K562 (cell line): ENCODE data around the gene INPP5K. TPM values are rescaled to one million over a fixed set of nuclear protein-coding genes. Genes with fewer than 3 reads are reported as not detected.

Experiments used
- BMI1 ChIP-seq: fragments of 150-350 bp; IDR thresholded peaks from 2 replicates; pipeline ENCODE4 v1.6.1; 2014; ENCODE audit warnings: low read length
- GABPB1 ChIP-seq: sonication (generic); formaldehyde crosslinking; IDR thresholded peaks from 2 replicates; pipeline ENCODE4 v1.8.0; 2022; ENCODE audit warnings: mild to moderate bottlenecking, missing genetic modification reagents
- HDAC3 ChIP-seq: fragments of 450-650 bp; IDR thresholded peaks from 2 replicates; pipeline ENCODE4 v1.6.1; 2018; ENCODE audit warnings: borderline replicate concordance, mild to moderate bottlenecking, moderate library complexity; ENCODE audit not compliant: partially characterized antibody
- KDM2B ChIP-seq: fragments of 250-450 bp; sonication (Bioruptor Pico); IDR thresholded peaks from 2 replicates; pipeline ENCODE4 v1.8.0; 2021; ENCODE audit warnings: mild to moderate bottlenecking, moderate library complexity
- MEIS2 ChIP-seq: fragments of 450-650 bp; IDR thresholded peaks from 2 replicates; pipeline ENCODE4 v1.6.1; 2014; ENCODE audit warnings: mild to moderate bottlenecking; ENCODE audit not compliant: partially characterized antibody
- RB1 ChIP-seq: fragments of 450-650 bp; IDR thresholded peaks from 2 replicates; pipeline ENCODE4 v1.6.1; 2017; ENCODE audit warnings: low read depth, mild to moderate bottlenecking
- RUNX1 ChIP-seq: sonication (generic); IDR thresholded peaks from 2 replicates; pipeline ENCODE4 v1.6.1; 2016; ENCODE audit warnings: antibody characterized with exemption, low read depth
- ZBTB7A ChIP-seq: IDR thresholded peaks from 2 replicates; pipeline ENCODE4 v1.6.1; 2011; ENCODE audit warnings: low read depth, mild to moderate bottlenecking, low read length, moderate library complexity, borderline replicate concordance; ENCODE audit not compliant: control insufficient read depth
- ZC3H11A ChIP-seq: IDR thresholded peaks from 2 replicates; pipeline ENCODE4 v1.6.1; 2012; ENCODE audit warnings: low read depth, low read length, improper control_type of control experiment
- ZNF121 ChIP-seq: sonication (generic); formaldehyde crosslinking; conservative IDR thresholded peaks from 2 replicates; pipeline ENCODE4 v1.8.0; 2022; ENCODE audit warnings: missing genetic modification reagents
- polyA plus RNA-seq, 8 experiments: library from polyadenylated mRNA; depleted of rRNA in 4 of 8; stranded (reverse) in 5 of 8; unstranded in 3 of 8; fragments of >200 nt; fragmentation: Nextera tagmentation in 2 of 8; fragmentation: Illumina TruSeq in 1 of 8; extraction: Ambion mirVana in 2 of 8; extraction: Trizol in 1 of 8; gene quantifications; 2 replicates each; pipeline versions ENCODE4 v1.2.1 to v1.2.3, GENCODE V29; 2011 to 2014; ENCODE audit warnings: inconsistent platforms in 1 of 8, missing spikeins in 1 of 8
- total RNA-seq, 7 experiments: library from RNA; depleted of rRNA in 6 of 7; stranded (reverse); fragments of >200 nt in 6 of 7; fragmentation: Illumina TruSeq in 2 of 7; extraction: Trizol in 2 of 7; gene quantifications; 2 replicates each; pipeline versions ENCODE4 v1.2.1 to v1.2.3, GENCODE V29; 2011 to 2021; ENCODE audit warnings: low replicate concordance in 1 of 7
- TF ChIP-seq, protein P1 (sequence below): fragments of 450-650 bp; formaldehyde crosslinking; IDR thresholded peaks from 2 replicates; pipeline ENCODE4 v1.4.0; 2020; ENCODE audit warnings: mild to moderate bottlenecking, moderate library complexity
- TF ChIP-seq, protein P2 (sequence below): sonication (generic); formaldehyde crosslinking; IDR thresholded peaks from 2 replicates; pipeline ENCODE4 v1.8.0; 2022; ENCODE audit warnings: mild to moderate bottlenecking, missing genetic modification reagents
- TF ChIP-seq, protein P3 (sequence below): fragments of 450-650 bp; IDR thresholded peaks from 2 replicates; pipeline ENCODE4 v1.7.0; 2016; ENCODE audit warnings: borderline replicate concordance

The INPP5K gene
- total and polyA plus RNA-seq, 9 of the 15 experiments (the other 6 are each of a cell fraction or from before 2014, with no cell fraction given), result 0.63 to 15.1 (median 10.1) TPM

DNA sequence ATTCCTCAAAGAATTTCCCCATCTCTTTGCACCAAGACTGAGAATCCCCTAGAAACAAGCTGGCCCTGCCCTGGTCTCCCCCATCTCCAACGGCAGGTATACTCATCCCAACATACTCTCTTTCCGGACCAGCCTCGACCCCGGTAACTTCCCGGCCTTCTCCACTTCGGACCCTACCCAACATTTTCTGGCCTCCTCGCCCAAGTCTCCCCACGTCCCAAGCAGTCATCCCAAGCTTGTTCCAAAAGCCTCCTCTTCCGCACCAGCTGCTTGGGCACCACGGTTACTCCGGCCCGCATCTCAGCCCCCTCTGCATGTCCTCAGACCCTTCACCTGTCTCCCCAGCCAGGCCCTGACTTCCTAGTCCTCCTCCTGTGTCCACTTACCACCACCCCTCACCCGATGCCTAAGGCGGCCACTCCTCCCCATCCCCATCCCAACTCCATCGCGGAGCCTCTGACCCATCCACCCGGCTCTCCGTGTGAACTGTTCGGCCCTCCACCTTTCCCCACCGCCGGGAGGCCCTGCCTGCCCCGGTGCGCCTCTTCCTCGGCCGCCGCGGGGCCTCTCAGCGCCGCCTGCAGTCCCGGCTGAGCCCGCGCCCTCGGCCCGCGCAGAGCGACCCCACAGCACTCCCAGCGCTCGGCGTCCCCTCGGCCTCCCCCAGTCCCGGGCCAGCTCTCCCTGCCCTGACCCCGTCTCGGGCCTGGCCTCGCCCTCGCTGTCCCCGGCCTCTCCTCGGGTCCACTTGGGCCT, 45.2 kb upstream of the INPP5K start (continued):
- TF ChIP-seq, protein P1, sequence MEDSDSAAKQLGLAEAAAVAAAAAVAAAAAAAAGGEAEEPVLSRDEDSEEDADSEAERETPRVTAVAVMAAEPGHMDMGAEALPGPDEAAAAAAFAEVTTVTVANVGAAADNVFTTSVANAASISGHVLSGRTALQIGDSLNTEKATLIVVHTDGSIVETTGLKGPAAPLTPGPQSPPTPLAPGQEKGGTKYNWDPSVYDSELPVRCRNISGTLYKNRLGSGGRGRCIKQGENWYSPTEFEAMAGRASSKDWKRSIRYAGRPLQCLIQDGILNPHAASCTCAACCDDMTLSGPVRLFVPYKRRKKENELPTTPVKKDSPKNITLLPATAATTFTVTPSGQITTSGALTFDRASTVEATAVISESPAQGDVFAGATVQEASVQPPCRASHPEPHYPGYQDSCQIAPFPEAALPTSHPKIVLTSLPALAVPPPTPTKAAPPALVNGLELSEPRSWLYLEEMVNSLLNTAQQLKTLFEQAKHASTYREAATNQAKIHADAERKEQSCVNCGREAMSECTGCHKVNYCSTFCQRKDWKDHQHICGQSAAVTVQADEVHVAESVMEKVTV (CRISPR knock-in tag), result no peak
- no peak for TF ChIP-seq KDM2B (CRISPR knock-in tag)
- TF ChIP-seq ZC3H11A, result no peak
- TF ChIP-seq RB1, result peak; percentile 63; the same call in 1 of the 2 replicates
- TF ChIP-seq, protein P2, sequence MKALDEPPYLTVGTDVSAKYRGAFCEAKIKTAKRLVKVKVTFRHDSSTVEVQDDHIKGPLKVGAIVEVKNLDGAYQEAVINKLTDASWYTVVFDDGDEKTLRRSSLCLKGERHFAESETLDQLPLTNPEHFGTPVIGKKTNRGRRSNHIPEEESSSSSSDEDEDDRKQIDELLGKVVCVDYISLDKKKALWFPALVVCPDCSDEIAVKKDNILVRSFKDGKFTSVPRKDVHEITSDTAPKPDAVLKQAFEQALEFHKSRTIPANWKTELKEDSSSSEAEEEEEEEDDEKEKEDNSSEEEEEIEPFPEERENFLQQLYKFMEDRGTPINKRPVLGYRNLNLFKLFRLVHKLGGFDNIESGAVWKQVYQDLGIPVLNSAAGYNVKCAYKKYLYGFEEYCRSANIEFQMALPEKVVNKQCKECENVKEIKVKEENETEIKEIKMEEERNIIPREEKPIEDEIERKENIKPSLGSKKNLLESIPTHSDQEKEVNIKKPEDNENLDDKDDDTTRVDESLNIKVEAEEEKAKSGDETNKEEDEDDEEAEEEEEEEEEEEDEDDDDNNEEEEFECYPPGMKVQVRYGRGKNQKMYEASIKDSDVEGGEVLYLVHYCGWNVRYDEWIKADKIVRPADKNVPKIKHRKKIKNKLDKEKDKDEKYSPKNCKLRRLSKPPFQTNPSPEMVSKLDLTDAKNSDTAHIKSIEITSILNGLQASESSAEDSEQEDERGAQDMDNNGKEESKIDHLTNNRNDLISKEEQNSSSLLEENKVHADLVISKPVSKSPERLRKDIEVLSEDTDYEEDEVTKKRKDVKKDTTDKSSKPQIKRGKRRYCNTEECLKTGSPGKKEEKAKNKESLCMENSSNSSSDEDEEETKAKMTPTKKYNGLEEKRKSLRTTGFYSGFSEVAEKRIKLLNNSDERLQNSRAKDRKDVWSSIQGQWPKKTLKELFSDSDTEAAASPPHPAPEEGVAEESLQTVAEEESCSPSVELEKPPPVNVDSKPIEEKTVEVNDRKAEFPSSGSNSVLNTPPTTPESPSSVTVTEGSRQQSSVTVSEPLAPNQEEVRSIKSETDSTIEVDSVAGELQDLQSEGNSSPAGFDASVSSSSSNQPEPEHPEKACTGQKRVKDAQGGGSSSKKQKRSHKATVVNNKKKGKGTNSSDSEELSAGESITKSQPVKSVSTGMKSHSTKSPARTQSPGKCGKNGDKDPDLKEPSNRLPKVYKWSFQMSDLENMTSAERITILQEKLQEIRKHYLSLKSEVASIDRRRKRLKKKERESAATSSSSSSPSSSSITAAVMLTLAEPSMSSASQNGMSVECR, result no peak
- no peak for TF ChIP-seq MEIS2
- no peak for TF ChIP-seq BMI1
- TF ChIP-seq GABPB1 (CRISPR knock-in tag), result no peak
- peak; percentile 58; the same call in 1 of the 2 replicates for TF ChIP-seq ZBTB7A
- no peak for TF ChIP-seq RUNX1
- no peak for TF ChIP-seq HDAC3
- TF ChIP-seq ZNF121 (CRISPR knock-in tag), result peak; percentile 55
- TF ChIP-seq, protein P3, sequence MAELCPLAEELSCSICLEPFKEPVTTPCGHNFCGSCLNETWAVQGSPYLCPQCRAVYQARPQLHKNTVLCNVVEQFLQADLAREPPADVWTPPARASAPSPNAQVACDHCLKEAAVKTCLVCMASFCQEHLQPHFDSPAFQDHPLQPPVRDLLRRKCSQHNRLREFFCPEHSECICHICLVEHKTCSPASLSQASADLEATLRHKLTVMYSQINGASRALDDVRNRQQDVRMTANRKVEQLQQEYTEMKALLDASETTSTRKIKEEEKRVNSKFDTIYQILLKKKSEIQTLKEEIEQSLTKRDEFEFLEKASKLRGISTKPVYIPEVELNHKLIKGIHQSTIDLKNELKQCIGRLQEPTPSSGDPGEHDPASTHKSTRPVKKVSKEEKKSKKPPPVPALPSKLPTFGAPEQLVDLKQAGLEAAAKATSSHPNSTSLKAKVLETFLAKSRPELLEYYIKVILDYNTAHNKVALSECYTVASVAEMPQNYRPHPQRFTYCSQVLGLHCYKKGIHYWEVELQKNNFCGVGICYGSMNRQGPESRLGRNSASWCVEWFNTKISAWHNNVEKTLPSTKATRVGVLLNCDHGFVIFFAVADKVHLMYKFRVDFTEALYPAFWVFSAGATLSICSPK, result no peak
